ENCODE results near the gene ZNF768. TPM values are rescaled to one million over a fixed set of nuclear protein-coding genes. Genes with fewer than 3 reads are reported as not detected.
A peak's percentile ranks its signal among the peaks of the same experiment; 100 is the strongest.

ZNF768 gene
- total RNA-seq, 2 donors from 2014 or later = 21.0 to 22.5 TPM

DNA sequence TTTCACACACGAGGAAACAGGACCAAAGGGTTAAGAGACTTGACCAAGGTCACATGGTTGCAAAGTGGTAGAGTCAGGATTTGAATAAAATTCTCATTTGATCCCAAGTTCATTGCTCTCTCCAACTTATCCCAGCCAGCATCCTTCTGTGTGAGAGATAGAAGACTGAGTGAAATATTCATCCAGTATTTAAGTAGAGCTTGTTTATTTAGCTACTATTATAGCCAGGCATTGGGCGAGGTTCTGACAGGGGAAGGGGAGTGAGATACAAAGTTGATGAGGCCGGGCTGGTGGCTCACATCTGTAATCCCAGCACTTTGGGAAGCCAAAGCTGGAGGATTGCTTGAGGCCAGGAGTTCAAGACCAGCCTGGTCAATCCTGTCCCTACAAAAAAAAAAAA lies 49.4 kb downstream of the ZNF768 start:
- no peaks in the 10 kb centered on the region for H3K9me3 Mint-ChIP-seq
- H3K27me3 Mint-ChIP-seq (ENCODE audit: low read depth) = no peaks in the 10 kb centered on the region
- DNase-seq = no peak
- H3K27ac Mint-ChIP-seq = peak overlapping the region; percentile 49
- peaks cover 71% of the 10 kb centered on the region for H3K4me1 Mint-ChIP-seq (ENCODE audit: low read depth)
- peak overlapping the region in 1 of 2 donors; percentile 47 for H3K4me3 Mint-ChIP-seq
- ATAC-seq (replicated peaks in 1 of 2) = no peak
- H3K36me3 Mint-ChIP-seq (ENCODE audit: insufficient read depth in 2 of 2) = peaks cover 30 to 66% of the 10 kb centered on the region in 2 donors

DNA sequence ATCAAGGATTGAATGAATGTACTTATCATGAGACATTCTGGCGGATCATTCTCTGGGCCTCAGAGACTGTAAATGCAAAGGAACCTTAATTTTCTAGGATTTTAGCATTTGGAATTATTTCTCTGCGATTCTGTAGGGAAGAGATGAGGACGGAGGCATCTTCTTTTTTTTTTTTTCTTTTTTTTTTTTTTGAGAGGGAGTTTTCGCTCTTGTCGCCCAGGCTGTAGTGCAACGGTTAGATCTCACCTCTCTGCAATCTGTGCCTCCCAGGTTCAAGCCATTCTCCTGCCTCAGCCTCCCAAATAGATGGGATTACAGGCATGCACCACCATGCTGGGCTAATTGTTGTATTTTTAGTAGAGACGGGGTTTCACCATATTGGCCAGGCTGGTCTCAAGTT lies 51.7 kb downstream of the ZNF768 start:
- DNase-seq (no peak), ATAC-seq (replicated peaks in 1 of 2) (no peak)
- H3K4me1 Mint-ChIP-seq (ENCODE audit: low read depth) = peaks cover 68% of the 10 kb centered on the region
- no peaks in the 10 kb centered on the region for H3K9me3 Mint-ChIP-seq
- peak overlapping the region; percentile 93 to 100 for H3K4me3 Mint-ChIP-seq
- H3K27me3 Mint-ChIP-seq (ENCODE audit: low read depth) = no peaks in the 10 kb centered on the region
- peak overlapping the region; percentile 92 for H3K27ac Mint-ChIP-seq
- H3K36me3 Mint-ChIP-seq (ENCODE audit: insufficient read depth in 2 of 2) = peaks cover 26 to 52% of the 10 kb centered on the region in 2 donors

DNA sequence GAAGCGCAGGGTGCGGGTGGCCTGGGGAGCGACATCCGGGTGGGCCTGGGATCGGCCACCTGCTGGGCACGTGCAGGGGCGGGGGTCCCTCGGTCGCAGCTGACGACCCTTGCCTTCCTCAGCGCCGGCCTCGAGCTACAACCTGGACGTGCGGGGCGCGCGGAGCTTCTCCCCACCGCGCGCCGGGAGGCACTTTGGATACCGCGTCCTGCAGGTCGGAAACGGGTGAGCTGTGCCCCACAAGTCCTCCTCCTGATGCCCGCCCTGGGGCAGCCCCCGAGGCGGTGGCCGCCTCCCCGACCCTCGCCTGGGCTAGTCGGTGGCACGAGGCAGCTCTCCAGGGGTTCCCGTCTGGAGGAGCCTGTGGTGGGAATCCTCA lies 52.3 kb downstream of the ZNF768 start:
- ATAC-seq (replicated peaks in 1 of 2) = no peak
- peaks cover 0 to 2% of the 10 kb centered on the region in 2 donors for H3K9me3 Mint-ChIP-seq
- no peaks in the 10 kb centered on the region for H3K27me3 Mint-ChIP-seq (ENCODE audit: low read depth)
- H3K4me3 Mint-ChIP-seq = peak overlapping the region; percentile 93 to 100
- no peak for DNase-seq
- H3K4me1 Mint-ChIP-seq (ENCODE audit: low read depth) = peaks cover 75% of the 10 kb centered on the region
- H3K36me3 Mint-ChIP-seq (ENCODE audit: insufficient read depth in 2 of 2) = peaks cover 28 to 52% of the 10 kb centered on the region in 2 donors
- peak overlapping the region; percentile 92 for H3K27ac Mint-ChIP-seq

Other genes starting within 250 kb of the ZNF768 start
- 10 to 100 TPM; 61.9 to 63.5 TPM for gene CD2BP2, start 171.3 kb downstream of the ZNF768 start, total RNA-seq
- 10 to 100 TPM; 48.0 to 50.7 TPM for gene TBC1D10B, start 156.1 kb downstream of the ZNF768 start, total RNA-seq
- gene MYL11, start 151.8 kb downstream of the ZNF768 start, total RNA-seq = 1 to 10 TPM in 1 of 2 donors, not detected in 1; 2.0 TPM
- 100 to 1,000 TPM; 223 to 233 TPM for gene SEPTIN1, start 144.0 kb downstream of the ZNF768 start, total RNA-seq
- 10 to 100 TPM; 10.5 to 13.1 TPM for gene ZNF48, start 131.1 kb downstream of the ZNF768 start, total RNA-seq
- gene ZNF771, start 119.0 kb downstream of the ZNF768 start, total RNA-seq = 1 to 10 TPM; 5.8 to 6.3 TPM
- gene DCTPP1, start 96.5 kb downstream of the ZNF768 start, total RNA-seq = 10 to 100 TPM; 56.5 to 78.8 TPM
- gene SEPHS2, start 80.7 kb downstream of the ZNF768 start, total RNA-seq = 10 to 100 TPM; 67.0 to 82.1 TPM
- gene ITGAL, start 53.8 kb downstream of the ZNF768 start, total RNA-seq = 100 to 1,000 TPM; 517 to 673 TPM
- gene ZNF747, start 8.3 kb upstream of the ZNF768 start, total RNA-seq = 1 to 10 TPM; 8.3 to 9.2 TPM
- 10 to 100 TPM; 10.7 to 12.7 TPM for gene ZNF764, start 31.8 kb upstream of the ZNF768 start, total RNA-seq
- gene ZNF688, start 45.1 kb upstream of the ZNF768 start, total RNA-seq = 10 to 100 TPM; 14.5 TPM
- gene ZNF785, start 59.1 kb upstream of the ZNF768 start, total RNA-seq = 10 to 100 TPM; 10.9 to 12.6 TPM
- gene ZNF689, start 83.8 kb upstream of the ZNF768 start, total RNA-seq = 10 to 100 TPM; 12.8 to 17.7 TPM
- gene PRR14, start 124.4 kb upstream of the ZNF768 start, total RNA-seq = 100 to 1,000 TPM; 108 to 124 TPM
- gene FBRS, start 131.9 kb upstream of the ZNF768 start, total RNA-seq = 100 to 1,000 TPM; 170 to 185 TPM
- 10 to 100 TPM; 52.9 to 64.7 TPM for gene SRCAP, start 172.6 kb upstream of the ZNF768 start, total RNA-seq
- 10 to 100 TPM; 38.0 to 38.5 TPM for gene PHKG2, start 221.9 kb upstream of the ZNF768 start, total RNA-seq
- 1 to 10 TPM; 3.2 to 4.7 TPM for gene CFAP119, start 235.5 kb upstream of the ZNF768 start, total RNA-seq
- gene RNF40, start 235.8 kb upstream of the ZNF768 start, total RNA-seq = 10 to 100 TPM; 60.2 to 63.5 TPM

Data from activated T-cell treated with anti-CD3 and anti-CD28 coated beads, Interleukin-2, amount 50 U/mL, for 72 hours (primary cell).